Prostate gland (tissue), 2 donors: ENCODE data around the gene ATAD1.

Source experiments
- POLR2A ChIP-seq: fragments of 450-650 bp; IDR thresholded peaks from one replicate; pipeline ENCODE4 v1.6.1; 2016; ENCODE audit warnings: antibody characterized with exemption, mild to moderate bottlenecking
- TF ChIP-seq, protein P1 (sequence below), 4 experiments: fragments of 200-600 bp in 2 of 4; fragments of 450-650 bp in 2 of 4; sonication (generic) in 2 of 4; IDR thresholded peaks; 1 replicate in 3 of 4; 2 replicates in 1 of 4; pipeline ENCODE4 v1.5.1; 2016 to 2019; ENCODE audit warnings: antibody characterized with exemption in 4 of 4, mild to moderate bottlenecking in 2 of 4, moderate library complexity in 2 of 4

DNA sequence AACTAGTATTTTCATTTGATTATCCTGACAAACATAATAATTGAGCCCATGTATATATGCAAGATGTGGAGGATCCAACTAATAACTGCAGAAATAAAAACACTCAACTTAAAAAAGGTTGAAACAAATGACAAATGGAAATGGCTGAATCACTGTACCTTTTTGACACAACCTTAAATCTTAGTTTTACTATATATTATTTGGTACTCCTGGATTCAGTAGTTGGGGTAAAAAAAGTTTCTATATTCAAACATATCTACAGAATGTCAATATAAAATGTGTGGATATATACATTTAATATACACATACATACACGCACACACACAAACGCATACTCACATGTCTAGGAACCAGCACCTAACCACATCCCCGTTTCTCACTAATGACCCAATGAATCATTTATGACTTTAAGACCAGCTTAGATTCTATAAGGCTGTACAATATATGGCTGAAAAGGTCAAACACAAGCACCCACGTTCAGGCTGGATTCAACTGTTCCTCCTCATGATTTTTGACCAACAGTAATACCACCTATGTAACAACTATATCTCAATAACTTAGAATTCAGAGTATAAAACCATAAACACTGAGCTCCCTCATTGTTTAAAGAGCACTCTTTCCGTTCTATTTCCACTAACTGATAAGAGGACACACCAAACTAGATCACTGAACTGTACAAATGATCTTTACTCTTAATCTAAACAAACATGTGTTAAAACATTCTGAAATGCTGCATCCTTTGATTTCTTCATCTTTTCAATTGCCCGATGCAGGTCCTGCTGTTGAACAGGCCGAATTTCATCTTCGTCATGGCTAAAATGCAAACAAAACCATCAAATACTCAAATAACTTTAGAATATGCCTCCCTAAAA, 63.8 kb downstream of the ATAD1 start:
- no peak for TF ChIP-seq POLR2A
- TF ChIP-seq, protein P1, sequence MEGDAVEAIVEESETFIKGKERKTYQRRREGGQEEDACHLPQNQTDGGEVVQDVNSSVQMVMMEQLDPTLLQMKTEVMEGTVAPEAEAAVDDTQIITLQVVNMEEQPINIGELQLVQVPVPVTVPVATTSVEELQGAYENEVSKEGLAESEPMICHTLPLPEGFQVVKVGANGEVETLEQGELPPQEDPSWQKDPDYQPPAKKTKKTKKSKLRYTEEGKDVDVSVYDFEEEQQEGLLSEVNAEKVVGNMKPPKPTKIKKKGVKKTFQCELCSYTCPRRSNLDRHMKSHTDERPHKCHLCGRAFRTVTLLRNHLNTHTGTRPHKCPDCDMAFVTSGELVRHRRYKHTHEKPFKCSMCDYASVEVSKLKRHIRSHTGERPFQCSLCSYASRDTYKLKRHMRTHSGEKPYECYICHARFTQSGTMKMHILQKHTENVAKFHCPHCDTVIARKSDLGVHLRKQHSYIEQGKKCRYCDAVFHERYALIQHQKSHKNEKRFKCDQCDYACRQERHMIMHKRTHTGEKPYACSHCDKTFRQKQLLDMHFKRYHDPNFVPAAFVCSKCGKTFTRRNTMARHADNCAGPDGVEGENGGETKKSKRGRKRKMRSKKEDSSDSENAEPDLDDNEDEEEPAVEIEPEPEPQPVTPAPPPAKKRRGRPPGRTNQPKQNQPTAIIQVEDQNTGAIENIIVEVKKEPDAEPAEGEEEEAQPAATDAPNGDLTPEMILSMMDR (IDR thresholded peaks at IDR 0.05) = no peak
